Right hindlimb (tissue), 1 donor: ENCODE results near the gene GMDS.

Experiments
- DNase-seq: peaks from one replicate; pipeline ENCODE4 v3.0.0-alpha.2; 2018

Gene GMDS

DNA sequence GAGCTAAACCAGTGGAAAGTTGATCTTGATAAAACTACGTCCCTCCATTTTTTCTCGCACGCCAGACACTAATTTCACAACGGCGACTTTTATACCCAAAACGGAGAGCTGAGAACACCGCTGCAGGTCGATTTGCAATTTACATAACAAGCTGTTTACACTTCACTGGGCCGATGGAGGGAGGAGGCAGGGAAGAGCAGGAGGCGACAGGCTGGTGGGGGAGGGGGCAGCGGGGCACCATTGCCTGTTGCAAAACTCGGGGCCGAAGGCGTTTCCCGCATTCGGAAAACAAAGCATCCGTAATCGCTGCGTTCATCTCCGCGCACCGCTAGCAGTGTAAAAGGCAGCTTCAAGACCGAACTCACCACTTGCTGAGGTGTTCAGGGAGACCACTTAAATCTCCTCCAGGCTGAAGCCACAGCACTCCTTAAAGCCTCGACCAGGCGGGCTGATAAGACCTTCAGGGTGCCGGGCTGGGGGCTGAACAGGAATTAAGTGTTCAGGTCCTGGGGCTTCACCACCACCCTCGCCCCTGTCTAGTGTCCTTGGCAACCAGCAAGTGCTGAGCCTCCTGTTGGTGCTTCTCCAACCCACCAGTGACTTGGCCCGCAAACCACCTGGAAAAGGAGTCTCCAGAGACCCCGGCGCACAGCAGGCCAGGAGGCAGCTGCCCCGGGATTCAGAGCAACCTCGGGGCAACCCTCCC is 637.7 kb downstream of the GMDS start:
- DNase-seq = no peak

DNA sequence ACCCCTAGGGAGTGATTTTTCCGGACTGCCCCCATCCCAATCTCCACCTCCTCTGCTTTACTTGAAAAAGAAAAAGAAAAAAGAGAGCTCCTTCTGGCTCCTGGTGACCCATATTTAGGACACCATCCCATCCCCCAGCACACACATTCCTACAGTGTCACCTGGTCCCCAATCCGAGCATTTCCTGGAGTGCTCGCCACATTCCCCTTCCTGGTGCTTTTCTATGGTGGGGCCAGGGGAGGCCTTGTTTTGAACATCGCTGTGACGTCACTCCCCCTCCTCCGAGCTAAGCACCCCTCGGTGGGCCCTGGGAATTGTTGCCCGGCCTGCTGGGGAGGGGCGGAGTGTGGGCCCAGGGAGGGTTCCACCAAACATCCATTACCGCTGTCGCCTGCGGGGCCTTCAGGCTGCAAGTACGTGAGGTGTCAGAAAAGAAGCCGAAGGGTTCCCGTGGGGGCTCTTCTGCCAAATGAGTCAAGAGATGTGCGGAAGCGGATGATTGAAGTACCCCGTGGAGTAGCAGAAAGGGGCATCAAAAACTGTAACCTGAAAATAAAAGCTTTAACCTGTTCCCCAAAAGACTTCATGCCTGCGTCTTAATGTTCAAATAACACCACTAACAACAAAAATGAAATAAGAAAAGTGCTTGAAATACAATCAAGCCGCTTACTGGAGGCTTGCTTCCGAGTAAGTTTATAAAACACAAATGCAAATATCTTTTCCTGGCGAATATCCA is 638.5 kb downstream of the GMDS start:
- peak; percentile 33 for DNase-seq

DNA sequence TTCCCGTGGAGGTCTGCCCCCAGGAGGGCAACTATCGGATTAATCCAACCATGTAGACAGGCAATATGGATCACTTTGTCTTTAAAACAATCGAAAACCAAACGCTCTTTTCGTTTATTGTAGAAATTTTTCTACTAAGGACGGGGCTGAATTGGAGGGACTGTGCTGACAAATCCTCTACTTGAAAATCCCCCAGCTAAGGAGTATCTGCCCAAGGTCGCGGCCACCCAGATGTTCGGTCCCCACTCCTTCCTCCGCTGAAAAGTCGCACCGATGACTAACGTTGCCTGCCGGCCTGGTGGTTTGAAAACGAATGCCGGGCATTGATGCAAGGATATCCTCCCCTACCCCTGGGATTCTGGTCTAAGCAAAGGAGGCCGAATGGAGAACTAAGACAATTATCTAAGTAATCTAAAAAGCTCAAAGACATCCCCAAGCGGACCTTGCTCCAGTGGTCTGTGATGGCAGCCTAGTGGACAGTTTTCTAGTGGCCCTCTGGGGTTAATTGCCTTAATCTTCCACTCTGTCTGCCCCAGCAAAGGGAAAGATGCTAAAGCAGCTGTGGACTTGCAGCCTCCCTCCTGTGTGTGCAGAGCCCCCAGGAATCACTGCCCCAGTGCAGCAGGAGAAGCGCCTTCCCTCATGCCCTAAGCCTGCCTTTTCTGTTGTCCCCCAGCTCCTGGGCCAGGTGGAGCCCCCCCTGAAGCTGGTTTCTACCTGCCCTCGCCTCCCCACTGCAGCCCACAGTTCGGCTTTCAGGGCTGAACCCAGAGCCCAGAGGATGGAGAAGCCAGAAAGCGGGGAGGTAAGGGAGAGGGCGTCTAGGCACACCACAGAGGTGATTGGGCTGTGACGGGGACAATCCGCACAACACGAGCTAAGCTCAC is 639.3 kb downstream of the GMDS start:
- DNase-seq = no peak

DNA sequence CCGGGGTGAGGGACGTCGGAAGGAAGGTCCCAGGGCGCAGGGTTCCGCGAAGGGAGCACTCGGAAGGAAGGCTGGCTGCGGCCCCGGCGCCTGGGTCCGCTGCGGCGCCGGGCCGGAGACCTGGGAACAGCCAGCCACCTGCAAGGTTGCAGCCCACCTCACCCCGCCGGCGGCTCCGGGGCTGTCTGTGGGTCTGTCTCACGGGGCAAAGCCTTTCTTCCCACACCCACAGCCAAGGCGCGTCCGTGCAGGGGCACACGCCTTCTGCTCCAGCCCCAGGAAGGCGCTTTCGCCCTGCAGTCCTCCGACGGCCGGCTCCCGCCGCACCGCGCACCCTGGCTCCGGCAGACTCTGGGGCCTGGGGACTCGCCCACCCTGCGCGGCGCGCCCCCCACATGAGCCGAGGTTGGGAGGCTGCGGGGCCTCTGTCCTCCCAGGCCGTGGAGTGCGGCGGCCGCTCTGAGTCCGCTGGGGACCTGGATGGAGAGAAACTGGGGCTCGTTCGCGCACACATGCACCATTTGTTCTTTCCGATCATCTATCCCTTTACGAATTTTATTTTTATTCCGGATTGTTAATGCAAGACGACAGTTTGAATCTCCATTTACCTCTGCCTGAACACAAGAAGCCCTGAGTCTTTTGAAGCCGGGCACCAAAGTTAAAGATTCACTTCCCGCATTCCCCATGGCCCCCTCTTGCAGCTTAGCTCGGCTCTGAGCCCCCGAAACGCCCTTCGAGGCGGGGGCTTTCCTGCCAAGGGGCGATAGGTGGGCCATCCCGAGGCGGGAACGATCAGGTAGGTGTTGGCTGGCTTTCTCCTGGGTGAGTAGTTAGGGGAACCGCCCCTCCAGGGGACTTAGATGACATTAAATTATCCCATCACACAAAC is 640.2 kb downstream of the GMDS start:
- no peak for DNase-seq

DNA sequence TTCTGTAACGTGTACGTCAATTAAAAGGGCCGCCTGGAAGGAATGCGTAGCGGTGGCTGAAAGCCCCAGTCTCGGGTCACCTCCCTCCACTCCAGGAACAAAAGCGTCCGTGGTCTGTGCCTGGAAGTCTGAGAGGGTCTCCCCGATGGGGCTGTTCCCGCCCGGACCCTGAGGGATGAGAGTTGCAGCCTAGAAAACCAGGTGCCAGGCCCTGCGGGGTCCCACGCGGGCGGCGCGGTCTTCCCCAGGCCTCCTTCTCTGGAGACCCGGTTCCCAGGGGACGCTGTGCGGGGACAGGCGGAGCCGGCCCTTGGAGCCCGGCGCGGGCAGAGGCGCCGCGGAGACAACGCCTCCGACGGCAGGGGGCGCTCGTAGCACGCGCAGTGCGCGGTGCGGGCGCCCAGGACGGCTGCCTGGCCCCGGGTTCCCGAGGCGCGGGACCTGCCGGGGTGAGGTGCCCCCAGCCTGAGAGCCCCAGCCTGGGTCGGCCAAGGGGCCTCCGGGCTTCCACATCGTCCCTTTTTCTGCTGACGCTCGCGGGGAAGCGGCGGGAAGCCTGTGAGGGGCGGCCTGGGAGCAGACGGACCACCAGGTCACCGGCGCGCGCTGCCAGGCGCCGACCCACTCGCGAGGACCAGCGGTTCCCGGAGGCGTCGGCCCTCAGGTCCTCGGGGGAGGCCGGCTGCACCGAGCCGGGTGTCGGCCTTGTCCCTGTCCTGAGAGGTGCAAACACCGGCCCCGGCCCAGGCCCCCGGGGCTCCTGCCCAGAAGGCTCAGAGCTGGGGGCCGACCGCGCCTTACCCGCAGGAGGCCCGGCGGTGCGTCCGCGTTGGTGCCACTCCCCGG is 641.0 kb downstream of the GMDS start:
- peak; percentile 72 for DNase-seq

DNA sequence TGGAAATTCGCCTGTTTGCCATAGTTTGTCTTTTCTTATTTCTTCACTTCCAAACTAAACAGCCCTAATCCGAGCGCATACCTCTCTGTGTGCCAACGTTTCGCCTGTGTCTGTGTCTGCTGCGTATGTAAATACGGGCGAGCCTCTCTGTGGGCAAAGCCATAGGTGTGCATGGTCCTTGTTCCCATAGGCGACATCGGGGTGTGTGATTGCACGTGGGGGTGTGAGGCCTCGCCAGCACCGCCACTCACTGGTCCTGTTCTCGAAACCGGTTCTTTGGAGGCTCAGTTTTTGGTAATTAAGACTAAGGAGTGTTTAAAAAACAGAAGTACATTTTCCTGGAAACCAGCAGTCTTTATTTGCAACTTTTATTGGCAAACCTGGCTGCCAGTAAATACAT is 641.7 kb downstream of the GMDS start:
- no peak for DNase-seq

DNA sequence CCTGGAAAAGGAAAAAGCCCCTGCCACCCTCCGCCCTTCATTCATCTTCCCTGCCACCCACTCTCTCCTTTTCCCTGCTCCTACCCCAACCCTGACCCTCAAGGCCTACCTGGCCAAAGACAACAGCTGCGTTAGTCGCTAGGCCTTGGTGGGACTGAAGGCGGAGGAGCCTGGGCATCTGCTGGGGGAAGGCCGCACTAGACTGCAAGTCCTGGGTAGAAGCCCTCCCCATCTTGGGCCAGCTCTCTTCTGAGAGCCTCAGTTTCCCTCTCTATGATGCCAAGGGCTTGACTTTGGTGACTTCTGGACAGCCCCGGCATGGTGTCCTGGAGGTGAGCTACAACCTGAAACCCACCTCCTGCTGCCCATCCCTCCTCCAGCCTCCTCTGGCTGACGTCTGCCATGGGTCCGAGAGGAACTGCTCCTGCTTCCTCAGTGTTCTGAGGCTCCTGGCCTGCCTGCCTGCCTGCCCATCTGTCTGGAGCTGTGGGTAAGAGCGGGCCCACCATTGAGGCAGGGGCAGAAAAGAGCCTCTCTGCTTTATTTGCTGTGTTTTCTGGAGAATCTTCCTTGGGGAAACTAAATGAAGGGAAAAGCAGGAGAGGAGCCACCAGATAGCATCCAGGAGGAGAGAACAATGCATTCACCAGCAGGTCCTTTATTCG is 643.2 kb downstream of the GMDS start:
- no peak for DNase-seq

DNA sequence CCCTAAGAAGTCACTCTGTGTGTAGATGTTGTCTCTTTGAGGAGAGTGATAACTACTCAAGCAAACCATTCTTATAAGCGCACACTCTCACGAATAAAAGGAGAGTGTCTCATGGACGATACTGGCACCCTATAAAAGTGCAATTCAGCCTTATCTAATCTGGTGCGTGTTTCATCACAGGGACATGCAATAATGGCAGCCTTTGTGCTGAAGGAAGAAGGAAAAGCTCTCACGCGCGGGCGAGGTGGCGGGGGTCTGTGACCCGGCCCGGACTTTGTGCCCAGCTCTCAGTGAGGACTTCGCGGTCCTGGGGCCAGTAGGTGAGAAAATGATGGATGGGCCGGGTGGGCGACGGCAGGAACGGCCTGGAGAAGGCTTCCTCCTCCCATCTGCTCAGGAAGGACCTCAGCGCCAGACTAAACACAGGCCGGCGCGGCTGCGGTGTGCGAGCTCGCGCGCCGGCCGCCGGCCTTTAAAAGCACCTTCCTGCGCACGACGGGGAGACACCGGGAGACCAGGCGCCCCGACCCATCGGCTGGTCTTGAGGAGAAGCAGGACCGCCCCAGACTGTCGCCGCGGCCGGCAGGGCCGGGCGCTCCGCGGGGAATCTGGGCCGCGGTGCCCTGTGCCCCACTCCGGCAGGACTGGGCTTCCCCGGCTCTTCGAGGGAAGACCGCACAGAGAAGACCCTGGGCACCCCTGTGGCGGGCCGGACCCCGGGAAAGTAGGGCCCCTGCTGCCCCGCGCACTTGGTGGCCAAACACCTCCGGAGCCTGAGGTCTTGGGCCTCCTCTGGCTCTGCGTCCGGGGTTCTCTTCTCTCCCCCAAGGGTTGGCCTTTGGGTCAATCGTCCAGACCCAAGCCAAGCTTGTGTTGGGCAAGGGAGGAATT is 644.0 kb downstream of the GMDS start:
- no peak for DNase-seq

DNA sequence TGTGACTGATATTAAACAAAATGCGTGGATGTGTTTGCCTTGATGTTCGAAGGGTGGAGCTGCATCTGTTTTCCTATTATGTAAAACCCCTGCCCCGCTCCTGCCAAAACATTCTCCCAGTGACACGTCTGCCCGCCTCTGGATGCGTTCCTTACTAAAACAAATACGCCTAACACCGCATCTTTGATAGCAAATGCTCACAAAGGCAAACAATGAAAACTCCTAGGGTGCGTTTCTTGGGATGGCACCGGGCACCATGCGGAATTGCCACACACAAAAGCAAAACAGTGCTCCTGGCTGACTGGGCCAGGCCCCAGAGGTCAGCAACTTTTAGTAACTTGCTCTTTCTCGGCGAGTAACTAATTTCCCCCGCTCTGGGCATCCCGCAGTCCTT is 644.6 kb downstream of the GMDS start:
- DNase-seq = no peak

DNA sequence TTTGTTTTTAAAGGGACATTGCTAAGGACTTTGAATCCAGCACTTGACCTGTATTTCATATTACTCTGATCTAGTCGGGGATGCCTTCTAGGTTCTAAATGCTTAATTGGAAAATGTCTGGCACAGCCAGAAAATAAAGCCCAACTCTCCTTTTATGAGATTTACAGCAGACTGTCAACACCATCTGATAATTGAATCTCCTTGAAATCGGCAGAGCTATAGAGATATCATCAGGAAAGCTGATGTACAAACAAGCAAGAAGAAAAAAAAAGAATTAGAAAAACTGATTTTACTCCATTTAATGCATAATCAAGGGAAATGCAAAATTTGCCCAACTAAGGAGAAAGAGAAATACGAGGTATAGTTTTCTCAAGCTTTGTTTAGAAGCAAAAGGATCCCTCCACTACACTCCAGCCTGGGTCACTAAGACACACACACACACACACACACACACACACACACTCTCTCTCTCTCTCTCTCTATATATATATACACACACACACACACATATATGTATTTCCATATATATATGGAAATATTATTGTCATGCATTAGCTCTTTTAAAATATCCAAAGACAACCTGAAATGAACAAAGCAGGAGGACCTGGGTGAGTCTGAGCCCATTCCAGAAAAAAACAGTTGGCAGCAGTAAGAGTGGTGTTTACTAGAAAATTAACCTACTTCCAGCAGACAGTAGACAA is 645.2 kb downstream of the GMDS start:
- no peak for DNase-seq

DNA sequence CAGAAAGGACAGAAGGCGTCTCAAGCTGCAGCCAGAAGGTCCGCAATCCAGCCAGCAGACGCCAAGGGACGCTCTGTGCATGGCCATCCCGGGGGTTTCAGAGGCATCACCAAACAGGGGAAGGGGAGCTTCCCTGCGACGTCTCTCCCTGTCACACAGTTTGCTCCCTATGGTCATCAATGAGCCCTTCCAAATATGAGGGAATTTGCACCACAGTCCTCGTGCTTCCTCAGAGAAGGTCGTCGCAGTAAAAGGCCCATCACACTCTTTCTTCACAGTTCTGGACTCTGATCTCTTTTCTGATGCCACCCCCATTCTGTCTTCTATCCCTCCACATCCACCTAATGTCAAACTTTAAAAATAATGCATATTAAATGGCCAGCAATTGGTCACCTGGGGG is 645.9 kb downstream of the GMDS start:
- DNase-seq = no peak

DNA sequence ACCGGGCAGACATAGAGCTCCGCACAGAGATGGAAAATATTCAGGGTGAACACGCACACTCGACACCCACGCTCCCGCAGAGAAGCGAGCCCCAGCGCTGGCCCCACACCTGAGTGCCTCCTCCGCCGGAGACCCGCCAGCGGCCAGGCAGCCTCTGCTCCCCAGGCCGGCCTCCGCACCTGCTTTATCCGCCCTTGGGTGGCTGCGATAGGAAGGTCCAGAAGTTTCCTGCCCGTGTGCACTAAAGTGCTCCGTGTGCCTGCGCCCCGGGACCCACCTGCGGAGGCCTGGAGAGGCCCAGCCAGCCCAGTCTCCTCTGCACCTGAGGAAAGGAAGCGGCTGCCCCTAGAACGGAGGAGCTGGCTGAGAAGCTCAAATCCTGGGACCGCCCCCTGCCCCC is 646.5 kb downstream of the GMDS start:
- no peak for DNase-seq

DNA sequence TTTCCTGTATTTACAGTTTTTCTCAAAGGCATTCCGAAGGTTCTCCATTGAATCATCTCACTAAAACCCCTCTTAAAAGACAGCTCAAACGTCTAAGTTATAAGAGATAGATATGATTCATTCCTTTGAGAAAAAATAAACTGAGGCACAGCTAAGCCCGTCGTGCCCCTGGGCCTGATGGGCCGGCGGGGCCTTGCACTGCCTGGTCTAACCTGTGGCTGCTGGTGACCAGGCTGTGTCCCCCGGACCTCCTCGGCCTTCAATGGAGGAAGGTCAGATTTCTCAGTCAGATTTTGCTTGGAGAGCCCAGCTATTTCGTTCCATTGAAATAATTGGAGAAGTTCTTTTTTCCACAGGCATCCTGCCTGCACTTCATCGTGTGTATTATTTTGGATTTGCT is 647.0 kb downstream of the GMDS start:
- DNase-seq = no peak

DNA sequence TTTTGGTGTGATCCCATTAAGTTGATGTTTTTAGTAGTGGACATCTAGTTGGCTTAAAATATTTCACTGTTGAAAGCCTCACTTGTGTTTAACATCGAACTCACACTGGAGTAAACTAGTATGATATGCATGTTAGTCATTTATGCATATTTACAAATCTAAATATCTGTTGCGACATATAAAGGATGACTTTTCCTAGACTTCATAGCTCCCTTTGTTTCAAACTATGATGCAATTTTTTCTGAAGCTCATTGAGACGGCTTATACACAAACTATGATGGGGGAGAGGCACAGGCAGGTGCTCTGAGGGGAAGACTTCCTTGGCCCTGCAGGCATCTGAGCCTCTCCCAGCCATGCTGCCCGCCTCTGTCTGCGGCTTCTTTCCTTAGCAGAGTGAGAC is 647.5 kb downstream of the GMDS start:
- DNase-seq = no peak

DNA sequence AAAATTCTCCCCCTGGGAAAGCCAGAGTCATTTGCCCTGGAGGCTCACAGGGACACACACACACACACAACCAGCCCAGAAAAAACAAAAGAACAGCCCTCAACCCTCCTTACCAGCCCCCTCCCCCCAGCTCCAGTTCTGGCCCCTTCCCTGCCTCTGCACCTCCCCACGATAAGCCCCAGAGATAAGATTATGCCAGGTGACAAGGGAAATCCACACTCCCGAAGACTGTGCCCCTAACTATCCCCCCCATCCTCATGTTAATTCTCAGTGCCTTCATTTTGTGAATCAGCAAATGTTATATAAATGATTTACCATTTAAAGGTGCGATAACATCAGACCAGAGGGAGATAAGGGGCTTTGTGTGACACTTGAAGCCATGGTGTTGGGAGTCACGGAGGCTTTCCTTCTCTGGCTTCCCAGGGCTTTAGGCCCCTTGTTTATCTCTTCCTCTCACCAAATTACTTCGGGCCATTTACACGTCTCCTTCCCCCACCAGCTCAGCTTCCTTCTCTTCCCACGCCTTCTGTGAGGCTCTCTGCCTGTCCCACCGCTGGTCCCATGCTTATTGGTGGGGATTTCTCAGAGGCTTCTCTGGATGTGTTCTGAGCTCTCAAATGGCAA is 648.2 kb downstream of the GMDS start:
- no peak for DNase-seq

DNA sequence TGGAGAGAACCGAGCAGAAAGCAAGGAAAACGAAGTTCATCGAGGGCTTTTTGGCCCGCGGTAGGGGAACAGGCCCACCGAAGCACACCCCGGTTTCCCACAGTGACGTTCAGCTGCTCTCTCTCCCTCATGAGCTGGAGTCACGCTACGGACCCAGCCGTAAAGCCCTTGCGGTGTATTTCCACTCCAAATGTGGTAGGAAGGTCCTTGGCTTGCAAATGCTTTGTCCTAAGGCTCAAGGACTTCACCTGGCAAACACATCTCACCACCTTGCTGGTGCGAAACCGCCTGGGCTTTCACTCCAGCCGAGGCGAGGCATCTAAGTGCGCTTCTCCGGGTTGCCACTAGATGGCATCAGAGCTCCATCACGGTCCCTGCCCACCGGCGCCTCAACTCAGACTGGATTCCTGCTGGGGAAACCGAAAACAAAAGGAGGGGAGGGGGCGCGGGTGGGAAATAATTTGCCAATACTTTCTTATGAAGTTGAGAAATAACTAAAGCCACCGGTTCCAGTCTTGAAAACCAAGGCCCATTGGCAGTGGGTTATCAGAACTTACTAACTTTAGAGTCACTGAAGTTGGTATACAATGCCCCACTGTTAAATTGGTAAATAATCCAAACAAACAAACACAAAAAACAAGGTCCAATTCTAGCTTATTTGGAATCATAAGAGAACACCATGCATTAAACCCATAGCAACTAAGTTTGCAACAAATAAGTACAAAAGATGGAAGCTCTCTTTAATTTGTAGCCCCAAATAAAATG is 649.1 kb downstream of the GMDS start:
- DNase-seq = peak; percentile 80

DNA sequence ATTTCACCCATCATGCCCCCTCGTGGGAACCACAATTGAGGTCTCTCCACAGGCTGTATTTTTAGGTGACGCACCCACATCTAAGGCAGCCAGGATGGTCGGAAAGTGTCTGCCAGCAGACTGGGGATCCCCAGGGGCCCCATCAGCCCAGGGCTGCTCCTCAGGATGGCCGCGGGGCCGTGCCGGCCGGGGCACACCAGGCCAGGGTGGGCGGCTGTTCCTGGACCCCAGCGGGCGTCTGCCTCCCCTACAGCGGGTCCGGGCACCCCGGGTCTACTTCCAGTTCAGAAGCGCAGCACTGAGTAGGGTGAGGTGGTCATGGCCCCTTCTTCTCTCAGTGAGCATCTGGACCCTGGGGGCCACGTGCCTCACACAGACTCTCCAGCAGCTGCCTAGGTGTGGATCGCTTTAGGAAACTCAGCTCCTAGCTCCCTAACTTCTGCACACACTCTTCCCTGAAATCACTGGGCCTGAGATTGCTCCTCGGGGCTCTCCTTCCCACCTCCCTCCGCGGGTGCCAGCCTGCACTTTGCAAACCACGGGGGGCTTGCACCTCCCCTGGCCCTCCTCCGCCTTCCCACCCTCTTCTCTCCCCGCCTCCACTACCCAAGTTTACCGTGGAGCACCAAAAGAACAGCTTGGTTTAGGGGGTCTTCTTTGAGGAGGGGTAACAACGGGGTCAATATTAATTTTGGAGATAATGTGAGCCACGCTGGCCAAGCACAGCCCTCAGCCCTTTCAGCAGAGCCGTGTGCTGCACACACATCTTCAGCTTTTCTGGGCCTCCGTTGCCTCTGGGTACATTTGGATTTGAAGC is 649.9 kb downstream of the GMDS start:
- no peak for DNase-seq
